Stimulated activated CD4-positive, alpha-beta T cell treated with anti-CD3 and anti-CD28 coated beads, Interleukin-1b, Interleukin-23, amount 100 ng/mL, for 48 hours (primary cell): Measurements from ENCODE around the gene MID1.

Experiments
- DNase-seq: peaks from one replicate; pipeline ENCODE4 v3.0.0-alpha.2; 2020

MID1 gene

DNA sequence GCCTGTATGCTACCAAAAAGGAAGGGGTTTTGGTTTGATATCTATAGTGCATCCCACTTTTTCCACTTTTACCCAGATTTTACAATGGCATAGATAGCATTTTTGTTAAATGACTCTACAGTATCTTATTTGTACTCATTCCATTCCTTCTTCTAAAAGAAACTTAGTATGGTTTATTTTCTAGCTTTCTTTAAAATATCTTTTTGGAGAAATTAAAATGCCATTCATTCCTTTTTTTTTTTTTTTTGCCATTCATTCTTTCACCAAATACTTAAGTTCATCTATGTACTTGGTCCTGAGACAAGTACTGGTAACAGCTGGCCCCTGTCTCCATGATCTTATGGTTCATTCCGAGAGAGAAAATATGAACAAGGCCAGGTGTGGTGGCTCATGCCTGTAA lies 49.1 kb downstream of the MID1 start:
- no peak for DNase-seq

DNA sequence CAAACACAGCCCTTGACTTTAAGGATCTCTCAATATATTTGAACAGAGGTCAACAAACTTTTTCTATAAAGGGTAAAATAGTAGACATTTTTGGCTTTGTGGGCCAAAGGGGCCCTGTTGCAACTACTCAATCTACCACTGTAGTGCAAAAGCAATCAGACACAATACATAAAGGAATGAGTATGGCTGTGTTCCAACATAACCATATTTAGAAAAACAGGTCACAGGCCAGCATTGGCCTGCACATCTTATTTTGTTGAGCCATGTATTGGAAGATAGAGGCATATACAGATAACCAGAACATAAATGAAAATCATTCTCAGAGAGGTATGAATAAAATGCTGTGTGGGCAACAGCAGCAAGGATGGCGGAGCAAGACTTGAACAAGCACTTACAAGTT lies 49.8 kb downstream of the MID1 start:
- no peak for DNase-seq

DNA sequence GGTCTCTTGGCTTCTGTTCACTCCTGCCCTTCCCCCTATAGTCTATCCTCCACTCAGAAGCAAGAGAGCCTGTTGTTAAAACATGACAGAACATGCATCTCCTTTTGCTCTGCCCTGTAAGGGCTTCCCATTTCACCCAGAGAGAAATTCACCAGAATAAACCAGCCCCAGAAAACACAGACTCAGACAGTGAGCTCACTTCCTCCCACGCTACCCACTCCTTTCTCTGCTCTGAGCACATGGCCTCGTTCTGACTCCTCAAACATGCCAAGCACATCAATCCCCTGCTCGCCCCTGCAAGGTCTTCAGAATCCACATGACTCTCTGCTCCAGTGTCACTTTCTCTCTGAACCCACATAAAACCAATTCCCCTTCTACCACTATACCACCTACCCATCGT lies 50.4 kb downstream of the MID1 start:
- no peak for DNase-seq

DNA sequence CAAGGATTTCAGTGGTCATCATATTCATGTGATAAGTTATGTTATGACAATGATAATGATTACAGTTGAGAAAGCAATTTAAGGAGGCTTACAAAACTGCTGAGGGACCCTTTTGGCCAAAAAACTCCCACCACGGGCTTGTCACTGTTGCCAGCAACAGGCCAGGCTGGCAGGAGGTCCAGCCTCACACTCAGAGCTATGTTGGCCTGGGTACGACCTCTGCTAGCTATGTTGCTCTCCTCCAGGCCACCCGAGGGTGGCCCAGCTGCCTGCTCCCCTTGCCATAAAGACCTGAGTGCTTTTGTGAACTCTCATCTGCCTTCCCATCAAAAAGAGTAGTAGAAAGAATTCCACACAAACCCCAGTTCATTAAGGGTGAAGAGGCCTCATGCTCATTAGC lies 52.0 kb downstream of the MID1 start:
- no peak for DNase-seq

DNA sequence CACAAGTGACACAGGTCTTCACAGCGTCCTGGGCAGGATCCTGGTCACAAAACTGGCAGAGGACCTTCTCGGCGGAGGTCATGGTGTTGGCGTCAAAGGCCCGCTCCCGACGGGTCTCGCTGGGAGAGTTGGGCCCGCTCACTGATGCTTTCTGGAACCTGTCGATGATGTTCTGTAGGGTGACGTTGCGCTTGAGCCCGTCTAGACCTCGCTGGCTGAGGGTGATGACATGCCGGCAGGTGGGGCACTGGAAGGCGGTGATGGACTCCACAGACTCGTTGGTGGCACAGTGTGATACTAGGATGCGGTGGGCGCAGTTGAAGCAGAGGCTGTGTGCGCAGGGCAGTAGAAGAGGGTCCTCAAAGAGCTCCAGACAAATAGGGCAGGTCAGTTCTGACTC lies 53.2 kb downstream of the MID1 start:
- no peak for DNase-seq

DNA sequence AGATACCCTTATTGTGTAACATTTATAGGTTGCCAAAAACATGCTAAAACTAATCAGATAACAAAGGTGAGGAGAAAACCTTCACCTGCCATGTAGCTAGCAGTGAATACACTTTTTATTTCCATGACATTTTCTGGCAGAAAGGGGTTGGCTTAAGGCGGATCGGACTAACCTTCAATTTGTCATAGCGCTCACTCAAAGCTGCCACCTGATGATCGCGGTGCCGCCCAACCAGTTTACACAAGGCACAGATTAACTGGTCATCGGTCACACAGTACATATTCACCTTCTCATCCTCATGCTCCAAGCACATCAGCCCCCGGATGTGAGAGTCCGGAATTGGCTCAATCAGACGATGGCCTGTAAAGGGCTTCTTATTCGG lies 53.7 kb downstream of the MID1 start:
- DNase-seq: no peak

GRCh38 chrX:10564484-10564883 lies 55.9 kb downstream of the MID1 start:
- DNase-seq: no peak

DNA sequence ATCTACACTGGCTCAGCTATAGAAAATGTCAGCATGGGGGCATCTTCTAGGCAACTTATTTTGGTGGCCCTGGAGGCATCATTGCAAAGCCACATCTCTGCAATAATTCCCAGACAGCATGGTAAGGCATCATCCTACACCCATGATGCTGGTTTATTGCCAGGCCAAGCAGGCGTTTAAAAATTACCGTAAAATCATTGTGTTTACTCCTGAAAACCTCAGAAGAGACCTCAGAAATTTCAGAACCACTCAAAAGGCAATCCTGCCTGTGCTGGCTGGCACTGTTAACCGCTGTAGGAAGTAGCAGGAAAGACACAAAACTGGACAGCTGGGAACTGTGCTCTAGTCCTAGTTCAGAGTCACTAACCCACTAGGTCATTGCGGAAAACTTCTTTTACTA lies 63.2 kb downstream of the MID1 start:
- no peak for DNase-seq

DNA sequence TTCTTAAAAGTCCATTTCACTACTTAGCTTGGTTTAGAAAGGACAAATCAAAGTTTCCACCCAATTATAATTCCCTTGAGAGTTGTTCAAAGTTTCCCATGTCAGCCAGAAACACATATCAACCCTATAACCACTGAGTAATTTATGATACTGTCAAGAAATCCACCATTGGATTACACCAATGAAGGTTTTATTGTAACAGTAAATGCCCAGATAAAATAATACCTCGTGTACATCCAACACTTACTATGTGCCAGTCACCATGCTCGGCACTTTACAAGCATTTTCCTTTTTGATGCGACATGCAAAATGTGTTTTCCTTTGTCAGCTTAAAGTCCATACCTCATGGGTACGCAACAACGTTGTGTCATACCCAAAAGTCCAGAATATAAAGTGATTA lies 64.0 kb downstream of the MID1 start:
- DNase-seq: no peak

- no peak for DNase-seq
Measured at GRCh38 chrX:10555846-10556245, 64.5 kb downstream of the MID1 start.

DNA sequence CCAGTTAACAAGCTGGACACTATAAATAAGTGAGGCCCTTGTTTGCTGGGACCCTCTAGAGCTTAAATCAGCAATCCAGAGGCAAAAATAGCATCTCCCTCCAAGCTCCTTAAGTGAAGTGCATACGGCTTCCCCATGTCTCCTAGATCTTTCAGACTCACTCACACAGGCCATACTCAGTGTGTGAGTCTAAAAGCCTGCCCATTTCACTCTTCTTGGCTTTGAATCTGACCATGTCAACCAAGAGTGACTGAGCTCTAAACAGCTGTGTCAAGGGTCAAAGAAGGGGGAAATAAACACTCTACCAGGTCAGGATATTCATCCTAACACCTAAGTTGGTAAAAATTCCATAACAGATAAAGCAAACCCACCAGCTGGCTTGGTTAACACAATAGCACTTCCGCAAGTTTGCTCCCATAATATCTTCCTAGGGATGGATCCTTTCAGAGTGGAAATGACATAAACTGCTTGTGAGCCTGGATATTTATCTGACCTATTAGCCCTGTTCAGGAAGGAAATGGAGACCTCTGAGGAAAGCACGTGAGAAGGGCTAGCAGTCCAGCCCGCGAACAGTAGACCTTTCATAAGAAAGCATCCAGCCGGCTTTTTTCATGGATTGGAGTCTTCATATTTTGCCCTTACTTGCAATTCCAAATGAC lies 65.6 kb downstream of the MID1 start:
- no peak for DNase-seq

- no peak for DNase-seq
Measured at GRCh38 chrX:10549280-10549679, 71.1 kb downstream of the MID1 start.

- DNase-seq: no peak
Measured at GRCh38 chrX:10548688-10549087, 71.7 kb downstream of the MID1 start.

DNA sequence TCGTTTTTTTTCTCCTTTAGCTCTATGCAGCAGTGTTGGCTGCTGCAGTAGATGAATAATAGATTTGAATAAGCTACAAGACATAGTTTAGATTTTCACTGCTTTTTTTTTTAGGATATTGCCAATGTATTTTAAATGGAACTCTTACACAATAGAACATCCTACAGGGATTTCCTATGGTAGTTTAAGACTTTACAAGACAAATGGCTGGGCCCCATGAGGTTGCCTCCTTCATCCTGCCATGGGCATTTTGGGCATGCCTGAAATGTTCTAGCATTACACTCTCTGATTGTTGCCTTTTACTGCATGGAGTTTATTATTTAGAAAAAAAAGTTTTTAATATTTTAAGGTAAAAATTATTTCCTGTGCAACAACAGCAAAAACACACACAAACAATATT lies 74.5 kb downstream of the MID1 start:
- DNase-seq: no peak

GRCh38 chrX:10542586-10542985 lies 77.8 kb downstream of the MID1 start:
- no peak for DNase-seq

DNA sequence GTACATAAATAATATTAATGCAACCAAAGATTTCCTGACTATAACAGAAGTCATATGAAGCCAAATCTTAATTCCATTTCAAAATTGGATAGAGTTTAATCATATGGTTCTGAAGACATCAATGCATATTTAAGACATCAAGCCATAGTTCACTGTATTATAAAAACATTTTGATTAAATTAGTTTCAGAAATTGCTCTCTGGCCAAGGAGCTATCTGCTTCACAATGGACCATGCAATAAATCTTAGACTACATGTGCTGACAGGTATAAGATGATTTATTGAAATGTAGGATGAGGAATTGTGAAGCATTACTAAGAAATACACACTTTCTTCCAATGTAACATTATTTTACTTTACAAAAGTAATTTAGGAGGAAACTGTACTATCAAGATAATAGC lies 81.6 kb downstream of the MID1 start:
- DNase-seq: no peak

- no peak for DNase-seq
Measured at GRCh38 chrX:10537308-10537707, 83.1 kb downstream of the MID1 start.

DNA sequence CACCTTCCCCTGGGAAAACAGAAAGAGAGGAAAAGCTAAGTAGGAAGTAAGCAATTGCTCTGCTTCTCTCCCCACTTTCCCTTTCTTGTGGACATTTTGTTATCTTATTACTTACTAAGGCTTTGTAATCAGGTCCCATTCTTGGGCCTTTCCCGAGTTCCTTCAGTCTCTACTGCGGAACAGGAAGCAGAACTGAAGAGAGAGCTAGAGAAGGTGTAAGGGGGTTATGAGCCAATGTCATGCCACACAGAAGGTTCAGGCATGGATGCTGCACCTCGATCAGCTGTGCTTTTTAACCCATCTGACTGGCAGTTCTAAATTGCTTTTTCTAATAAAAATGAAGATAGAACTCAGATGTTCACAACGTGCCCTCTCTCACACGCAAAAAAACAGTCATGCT lies 83.6 kb downstream of the MID1 start:
- no peak for DNase-seq

GRCh38 chrX:10534611-10535010 lies 85.8 kb downstream of the MID1 start:
- no peak for DNase-seq

- DNase-seq: no peak
Measured at GRCh38 chrX:10533696-10534365, 86.6 kb downstream of the MID1 start.

DNA sequence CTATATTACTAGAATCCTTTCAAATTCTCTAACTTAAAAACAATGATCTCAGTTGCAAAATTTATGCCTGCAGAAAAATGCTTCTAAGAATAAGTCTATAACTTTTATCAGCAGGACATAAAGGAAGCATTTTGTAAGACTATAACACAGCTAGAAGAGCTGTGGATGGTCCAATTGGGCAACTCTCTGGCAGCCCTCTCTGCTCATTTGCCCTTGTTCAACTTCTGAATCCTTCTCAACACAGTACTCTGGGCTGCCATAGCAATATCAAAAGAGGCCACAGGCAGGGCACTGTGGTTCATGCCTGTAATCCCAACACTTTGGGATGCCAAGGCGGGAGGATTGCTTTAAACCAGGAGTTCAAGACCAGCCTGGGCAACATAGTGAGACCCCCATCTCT lies 88.5 kb downstream of the MID1 start:
- DNase-seq: no peak

DNA sequence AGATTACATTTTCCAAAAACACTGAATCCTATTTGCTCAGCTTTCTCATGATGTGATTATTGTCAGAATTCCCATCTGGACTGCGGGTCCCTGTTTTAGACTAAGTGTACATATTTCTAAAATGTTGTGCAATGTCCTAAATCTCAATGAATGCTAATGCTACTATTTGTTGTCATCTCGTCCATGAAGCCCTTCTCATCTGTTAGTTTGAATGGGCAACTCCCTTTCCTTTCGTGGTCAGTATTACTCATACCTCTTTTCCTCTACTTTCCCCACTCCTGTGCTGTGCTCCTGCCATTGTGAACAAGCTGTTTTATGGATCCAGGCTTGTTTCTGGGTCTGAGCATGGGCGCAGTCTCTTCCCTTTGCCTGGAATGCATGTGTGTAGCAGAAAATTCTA lies 91.0 kb downstream of the MID1 start:
- DNase-seq: no peak

- no peak for DNase-seq
Measured at GRCh38 chrX:10526451-10526850, 93.9 kb downstream of the MID1 start.

GRCh38 chrX:10525381-10526120 lies 94.8 kb downstream of the MID1 start:
- DNase-seq: no peak

- DNase-seq: no peak
Measured at GRCh38 chrX:10524578-10524977, 95.8 kb downstream of the MID1 start.
